Measurements from ENCODE around the gene CFAP107. TPM values are rescaled to one million over a fixed set of nuclear protein-coding genes. Genes with fewer than 3 reads are reported as not detected.
"Not testable (repeated sequence)": the region's sequence is repeated elsewhere in the genome, so short reads cannot be mapped to it uniquely, and the experiment has no call there.

Gene CFAP107
- total RNA-seq, 1 donor from 2014 or later, result 2.9 TPM

DNA sequence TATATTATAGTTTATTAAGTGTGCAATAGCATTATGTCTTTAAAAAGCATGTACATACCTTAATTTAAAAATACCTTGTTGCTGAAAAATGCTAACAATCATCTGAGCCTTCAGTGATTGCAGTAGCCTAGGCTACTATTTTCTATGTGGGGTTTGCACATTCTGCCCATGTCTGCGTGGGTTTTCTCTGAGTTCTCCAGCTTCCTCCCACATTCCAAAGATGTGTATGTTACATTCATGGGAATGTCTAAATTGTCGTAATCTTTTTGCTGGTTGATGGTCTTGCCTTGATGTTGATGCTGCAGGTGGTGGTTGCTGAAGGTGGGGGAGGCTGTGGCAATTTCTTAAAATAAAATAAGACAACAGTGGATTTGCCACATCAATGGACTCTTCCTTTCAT is 17.6 kb upstream of the CFAP107 start:
- peaks cover 13% of the 10 kb centered on the region for H3K9me3 ChIP-seq
- DNase-seq (no peak), ATAC-seq (no peak)
- intact Hi-C loops (cut with DNase I), result no loop called here
- no peak overlapping the region for H3K27ac ChIP-seq
- H3K4me1 ChIP-seq, result no peaks in the 10 kb centered on the region
- no peak for TF ChIP-seq CTCF (IDR thresholded peaks at IDR 0.05)
- no peak overlapping the region for H3K4me3 ChIP-seq
- no peaks in the 10 kb centered on the region for H3K36me3 ChIP-seq
- H3K27me3 ChIP-seq (ENCODE audit: low read depth), result peaks cover 5% of the 10 kb centered on the region

GRCh38 chr1:12730156-12730555 is 15.8 kb upstream of the CFAP107 start:
- Histone ChIP-seq H3K4me3 (no peak overlapping the region), H3K4me1 (no peaks in the 10 kb centered on the region), H3K27ac (no peak overlapping the region), H3K27me3 (ENCODE audit: low read depth) (peaks cover 5% of the 10 kb centered on the region), H3K9me3 (peaks cover 13% of the 10 kb centered on the region), H3K36me3 (no peaks in the 10 kb centered on the region)
- intact Hi-C loops (cut with DNase I), result no loop called here
- ATAC-seq, result no peak
- DNase-seq, result no peak
- TF ChIP-seq CTCF (IDR thresholded peaks at IDR 0.05), result no peak

GRCh38 chr1:12731084-12731483 is 14.9 kb upstream of the CFAP107 start:
- H3K4me3 ChIP-seq; ATAC-seq; H3K27ac ChIP-seq; DNase-seq; H3K4me1 ChIP-seq; H3K27me3 ChIP-seq (ENCODE audit: low read depth); H3K36me3 ChIP-seq; intact Hi-C loops (cut with DNase I): not testable (repeated sequence)
- peaks cover 13% of the 10 kb centered on the region for H3K9me3 ChIP-seq

DNA sequence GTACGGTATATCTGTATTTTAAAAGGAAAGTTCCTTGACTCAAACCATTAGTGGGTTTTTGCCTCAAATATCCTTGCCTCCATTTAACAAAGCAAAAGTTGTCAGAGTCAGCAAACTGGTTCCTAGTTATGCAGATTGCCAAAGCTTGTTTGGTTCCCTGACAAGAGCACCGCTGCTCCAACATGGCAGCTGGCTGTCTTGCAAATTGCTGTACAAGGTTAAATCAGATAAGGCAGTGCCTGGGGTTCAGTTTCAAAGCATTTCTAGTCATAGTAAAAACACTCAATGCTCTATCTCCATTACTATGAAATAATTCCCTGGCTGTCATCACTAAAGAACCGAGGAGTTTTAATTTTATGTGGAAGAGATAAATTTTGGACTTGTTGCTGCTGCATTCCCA is 11.3 kb upstream of the CFAP107 start:
- ATAC-seq, result no peak
- no peak overlapping the region for H3K27ac ChIP-seq
- H3K4me1 ChIP-seq, result no peaks in the 10 kb centered on the region
- H3K36me3 ChIP-seq, result no peaks in the 10 kb centered on the region
- intact Hi-C loops (cut with DNase I), result no loop called here
- H3K27me3 ChIP-seq (ENCODE audit: low read depth), result peaks cover 5% of the 10 kb centered on the region
- peaks cover 13% of the 10 kb centered on the region for H3K9me3 ChIP-seq
- DNase-seq, result no peak
- TF ChIP-seq CTCF (IDR thresholded peaks at IDR 0.05), result no peak
- no peak overlapping the region for H3K4me3 ChIP-seq

GRCh38 chr1:12738934-12739333 is 7.1 kb upstream of the CFAP107 start:
- no peak overlapping the region for H3K27ac ChIP-seq
- H3K9me3 ChIP-seq, result no peaks in the 10 kb centered on the region
- no peaks in the 10 kb centered on the region for H3K4me1 ChIP-seq
- DNase-seq (no peak), ATAC-seq (no peak)
- peaks cover 5% of the 10 kb centered on the region for H3K27me3 ChIP-seq (ENCODE audit: low read depth)
- no peaks in the 10 kb centered on the region for H3K36me3 ChIP-seq
- intact Hi-C loops (cut with DNase I), result no loop called here
- H3K4me3 ChIP-seq, result no peak overlapping the region
- no peak for TF ChIP-seq CTCF (IDR thresholded peaks at IDR 0.05)

DNA sequence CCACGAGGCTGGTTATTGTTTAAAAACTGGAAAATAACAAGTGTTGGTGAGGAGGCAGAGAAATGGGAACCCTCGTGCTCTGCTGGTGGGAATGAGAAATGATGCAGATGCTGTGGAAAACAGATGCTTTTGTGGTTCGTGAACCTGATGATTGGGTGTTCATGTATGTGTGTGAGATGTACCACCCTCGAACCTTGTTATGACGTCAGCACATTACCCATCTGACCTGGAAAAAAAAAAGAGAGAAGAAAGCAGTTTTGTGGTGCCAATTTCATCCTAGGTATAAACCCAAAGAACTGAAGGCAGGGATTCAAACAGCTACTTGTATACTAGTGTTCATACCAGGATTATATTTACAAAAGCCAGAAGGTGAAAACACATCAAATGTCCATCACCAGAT is 6.4 kb upstream of the CFAP107 start:
- DNase-seq (no peak), ATAC-seq (no peak)
- no peak overlapping the region for H3K4me3 ChIP-seq
- no peak for TF ChIP-seq CTCF (IDR thresholded peaks at IDR 0.05)
- intact Hi-C loops (cut with DNase I), result no loop called here
- no peaks in the 10 kb centered on the region for H3K4me1 ChIP-seq
- peaks cover 5% of the 10 kb centered on the region for H3K27me3 ChIP-seq (ENCODE audit: low read depth)
- H3K27ac ChIP-seq, result no peak overlapping the region
- no peaks in the 10 kb centered on the region for H3K9me3 ChIP-seq
- H3K36me3 ChIP-seq, result no peaks in the 10 kb centered on the region
